PFSK-1 (cell line): Measurements from ENCODE around the gene PRDX4.

Experiments used
- SIN3A ChIP-seq: IDR thresholded peaks from 2 replicates; pipeline ENCODE4 v1.6.1; 2012; ENCODE audit warnings: mild to moderate bottlenecking, low read length, moderate library complexity, borderline replicate concordance; ENCODE audit not compliant: insufficient read depth
- TF ChIP-seq, protein P1 (sequence below), 2 experiments: IDR thresholded peaks; 2 replicates each; pipeline versions ENCODE4 v1.6.1 to v1.8.0; 2011 to 2012; ENCODE audit warnings: low read depth in 2 of 2, low read length in 2 of 2, control low read depth in 1 of 2, inconsistent platforms in 1 of 2, mild to moderate bottlenecking in 1 of 2, moderate library complexity in 1 of 2; ENCODE audit not compliant: insufficient read depth in 1 of 2

DNA sequence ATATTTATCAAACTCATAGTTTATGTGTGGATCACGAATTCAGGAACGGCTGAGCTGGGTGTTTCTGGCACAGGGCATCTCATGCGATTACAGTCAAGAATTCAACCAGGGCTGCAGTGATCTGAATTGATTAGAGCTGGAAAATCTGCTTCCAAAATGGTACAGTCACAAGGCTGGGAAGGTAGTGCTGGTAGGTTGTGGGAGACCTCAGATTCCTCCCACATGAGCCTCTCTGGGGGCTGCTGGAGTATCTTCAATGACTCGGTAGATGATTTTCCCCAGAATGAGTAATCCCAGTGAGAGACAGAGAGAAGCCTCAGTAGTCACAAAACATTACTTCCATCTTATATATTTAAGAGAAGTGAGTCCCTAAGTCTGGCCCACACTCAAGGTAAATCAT, 36.2 kb upstream of the PRDX4 start:
- TF ChIP-seq, protein P1, sequence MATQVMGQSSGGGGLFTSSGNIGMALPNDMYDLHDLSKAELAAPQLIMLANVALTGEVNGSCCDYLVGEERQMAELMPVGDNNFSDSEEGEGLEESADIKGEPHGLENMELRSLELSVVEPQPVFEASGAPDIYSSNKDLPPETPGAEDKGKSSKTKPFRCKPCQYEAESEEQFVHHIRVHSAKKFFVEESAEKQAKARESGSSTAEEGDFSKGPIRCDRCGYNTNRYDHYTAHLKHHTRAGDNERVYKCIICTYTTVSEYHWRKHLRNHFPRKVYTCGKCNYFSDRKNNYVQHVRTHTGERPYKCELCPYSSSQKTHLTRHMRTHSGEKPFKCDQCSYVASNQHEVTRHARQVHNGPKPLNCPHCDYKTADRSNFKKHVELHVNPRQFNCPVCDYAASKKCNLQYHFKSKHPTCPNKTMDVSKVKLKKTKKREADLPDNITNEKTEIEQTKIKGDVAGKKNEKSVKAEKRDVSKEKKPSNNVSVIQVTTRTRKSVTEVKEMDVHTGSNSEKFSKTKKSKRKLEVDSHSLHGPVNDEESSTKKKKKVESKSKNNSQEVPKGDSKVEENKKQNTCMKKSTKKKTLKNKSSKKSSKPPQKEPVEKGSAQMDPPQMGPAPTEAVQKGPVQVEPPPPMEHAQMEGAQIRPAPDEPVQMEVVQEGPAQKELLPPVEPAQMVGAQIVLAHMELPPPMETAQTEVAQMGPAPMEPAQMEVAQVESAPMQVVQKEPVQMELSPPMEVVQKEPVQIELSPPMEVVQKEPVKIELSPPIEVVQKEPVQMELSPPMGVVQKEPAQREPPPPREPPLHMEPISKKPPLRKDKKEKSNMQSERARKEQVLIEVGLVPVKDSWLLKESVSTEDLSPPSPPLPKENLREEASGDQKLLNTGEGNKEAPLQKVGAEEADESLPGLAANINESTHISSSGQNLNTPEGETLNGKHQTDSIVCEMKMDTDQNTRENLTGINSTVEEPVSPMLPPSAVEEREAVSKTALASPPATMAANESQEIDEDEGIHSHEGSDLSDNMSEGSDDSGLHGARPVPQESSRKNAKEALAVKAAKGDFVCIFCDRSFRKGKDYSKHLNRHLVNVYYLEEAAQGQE (IDR thresholded peaks at IDR 0.05; ENCODE audit: insufficient read depth in 1 of 2, low read depth in 2 of 2, low read length in 2 of 2), result no peak
- no peak for TF ChIP-seq SIN3A
